Liver (tissue), 9 donors: ENCODE results near the gene RRP1. TPM values are rescaled to one million over a fixed set of nuclear protein-coding genes. Genes with fewer than 3 reads are reported as not detected.

Experiments used
- DNase-seq: peaks from one replicate; pipeline ENCODE4 v3.0.0-alpha.2; 2017; ENCODE audit warnings: low spot score
- H3K27ac ChIP-seq, 2 donors: one replicate each; pipeline ENCODE4 v1.7.0; 2013; ENCODE audit warnings: inconsistent platforms in 2 of 2, low read length in 2 of 2, control low read depth in 1 of 2, low read depth in 1 of 2, mild to moderate bottlenecking in 1 of 2
- H3K27me3 ChIP-seq, 4 donors: one replicate each; pipeline versions ENCODE4 v1.6.1 to v1.7.0; 2013; ENCODE audit warnings: low read length in 3 of 4, inconsistent platforms in 1 of 4, mild to moderate bottlenecking in 1 of 4, moderate library complexity in 1 of 4; ENCODE audit not compliant: control insufficient read depth in 4 of 4, insufficient read depth in 4 of 4
- H3K36me3 ChIP-seq, 4 donors: one replicate each; pipeline versions ENCODE4 v1.6.1 to v1.7.0; 2013; ENCODE audit warnings: low read length in 3 of 4, mild to moderate bottlenecking in 3 of 4, low read depth in 1 of 4, moderate library complexity in 1 of 4; ENCODE audit not compliant: control insufficient read depth in 4 of 4, insufficient read depth in 3 of 4
- H3K4me1 ChIP-seq, 4 donors: one replicate each; pipeline versions ENCODE4 v1.6.1 to v1.7.0; 2013; ENCODE audit warnings: low read length in 3 of 4, mild to moderate bottlenecking in 3 of 4, moderate library complexity in 1 of 4; ENCODE audit not compliant: control insufficient read depth in 4 of 4, insufficient read depth in 4 of 4
- H3K4me3 ChIP-seq, 3 donors: one replicate each; pipeline versions ENCODE4 v1.6.1 to v1.7.0; 2013; ENCODE audit warnings: low read length in 3 of 3, control low read depth in 1 of 3, low read depth in 1 of 3, mild to moderate bottlenecking in 1 of 3
- H3K9ac ChIP-seq, 2 donors: one replicate each; pipeline ENCODE4 v1.7.0; 2013; ENCODE audit warnings: low read length in 2 of 2, mild to moderate bottlenecking in 2 of 2, moderate library complexity in 2 of 2, control low read depth in 1 of 2, low read depth in 1 of 2
- H3K9me3 ChIP-seq, 4 donors: one replicate each; pipeline versions ENCODE4 v1.6.1 to v1.7.0; 2013; ENCODE audit warnings: low read length in 3 of 4; ENCODE audit not compliant: control insufficient read depth in 4 of 4
- EGR1 ChIP-seq, 2 donors: IDR thresholded peaks; 2 replicates each; pipeline ENCODE4 v1.6.1; 2016 to 2018; ENCODE audit warnings: antibody characterized with exemption in 2 of 2, low read depth in 2 of 2
- GABPA ChIP-seq, 2 donors: IDR thresholded peaks in 1 of 2; conservative IDR thresholded peaks in 1 of 2; 2 replicates each; pipeline ENCODE4 v1.6.1; 2016; ENCODE audit warnings: antibody characterized with exemption in 2 of 2, mild to moderate bottlenecking in 1 of 2, moderate library complexity in 1 of 2
- HNF4A ChIP-seq, 2 donors: conservative IDR thresholded peaks; 2 replicates each; pipeline ENCODE4 v1.6.1; 2016; ENCODE audit warnings: antibody characterized with exemption in 2 of 2, mild to moderate bottlenecking in 2 of 2
- HNF4G ChIP-seq: IDR thresholded peaks from 2 replicates; pipeline ENCODE4 v1.6.1; 2016; ENCODE audit warnings: antibody characterized with exemption
- JUND ChIP-seq, 2 donors: IDR thresholded peaks; 2 replicates each; pipeline ENCODE4 v1.6.1; 2016; ENCODE audit warnings: antibody characterized with exemption in 2 of 2
- RAD21 ChIP-seq, 2 donors: IDR thresholded peaks; 2 replicates each; pipeline ENCODE4 v1.6.1; 2016; ENCODE audit warnings: antibody characterized with exemption in 2 of 2, mild to moderate bottlenecking in 2 of 2
- RXRA ChIP-seq, 2 donors: IDR thresholded peaks; 2 replicates each; pipeline ENCODE4 v1.6.1; 2017 to 2018; ENCODE audit warnings: antibody characterized with exemption in 2 of 2, mild to moderate bottlenecking in 1 of 2
- TAF1 ChIP-seq: conservative IDR thresholded peaks from 2 replicates; pipeline ENCODE4 v1.6.1; 2016; ENCODE audit warnings: antibody characterized with exemption, mild to moderate bottlenecking
- YY1 ChIP-seq: IDR thresholded peaks from 2 replicates; pipeline ENCODE4 v1.6.1; 2016; ENCODE audit warnings: antibody characterized with exemption, mild to moderate bottlenecking
- ZBTB33 ChIP-seq: IDR thresholded peaks from 2 replicates; pipeline ENCODE4 v1.6.1; 2016; ENCODE audit warnings: antibody characterized with exemption
- WGBS: extraction: QIAGEN DNeasy Blood & Tissue Kit; methylation state at CpG from one replicate; pipeline ENCODE4 v1.1.7; 2013; 5-methylcytosine and 5-hydroxymethylcytosine counted together
- polyA plus RNA-seq, 2 donors: library from polyadenylated mRNA; stranded (reverse) in 1 of 2; unstranded in 1 of 2; fragments of 200-250 nt in 1 of 2; fragments of >200 nt in 1 of 2; fragmentation: Nextera tagmentation in 1 of 2; extraction: Ambion mirVana in 1 of 2; gene quantifications; one replicate each; pipeline versions ENCODE4 v1.2.1 to v1.2.3, GENCODE V29; 2013 to 2015
- total RNA-seq, 2 donors: library from RNA; depleted of rRNA; stranded (reverse); fragments of >200 nt; gene quantifications; one replicate each; pipeline ENCODE4 v1.2.3, GENCODE V29; 2014
- TF ChIP-seq, protein P1 (sequence below): IDR thresholded peaks from 2 replicates; pipeline ENCODE4 v1.6.1; 2016; ENCODE audit warnings: antibody characterized with exemption
- donor health status: healthy.
- donor health status: healthy.
- donor health status: healthy.
- donor health status: healthy.
- donor health status: healthy.

RRP1 gene
- total and polyA plus RNA-seq, 4 donors = 5.4 to 15.0 (median 7.7) TPM

- 74% methylated on average over 24 of the region's 24 CpGs for WGBS
- Histone ChIP-seq H3K9ac (no peak overlapping the region), H3K27me3 (no peaks in the 10 kb centered on the region), H3K9me3 (no peaks in the 10 kb centered on the region), H3K36me3 (no peaks in the 10 kb centered on the region), H3K4me1 (peaks cover 12 to 52% (median 34%) of the 10 kb centered on the region in 4 donors), H3K4me3 (no peak overlapping the region), H3K27ac (no peak overlapping the region)
- DNase-seq = no peak
- TF ChIP-seq, protein P1, sequence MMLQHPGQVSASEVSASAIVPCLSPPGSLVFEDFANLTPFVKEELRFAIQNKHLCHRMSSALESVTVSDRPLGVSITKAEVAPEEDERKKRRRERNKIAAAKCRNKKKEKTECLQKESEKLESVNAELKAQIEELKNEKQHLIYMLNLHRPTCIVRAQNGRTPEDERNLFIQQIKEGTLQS = no peak
- TF ChIP-seq TAF1 (no peak), JUND (IDR thresholded peaks at IDR 0.05) (no peak), YY1 (no peak), EGR1 (IDR thresholded peaks at IDR 0.05; ENCODE audit: low read depth in 2 of 2) (no peak), RAD21 (IDR thresholded peaks at IDR 0.05) (no peak), HNF4G (no peak), HNF4A (conservative IDR thresholded peaks at IDR 0.05) (no peak), ZBTB33 (no peak)
Observed at GRCh38 chr21:43811262-43812105, 22.1 kb downstream of the RRP1 start.

DNA sequence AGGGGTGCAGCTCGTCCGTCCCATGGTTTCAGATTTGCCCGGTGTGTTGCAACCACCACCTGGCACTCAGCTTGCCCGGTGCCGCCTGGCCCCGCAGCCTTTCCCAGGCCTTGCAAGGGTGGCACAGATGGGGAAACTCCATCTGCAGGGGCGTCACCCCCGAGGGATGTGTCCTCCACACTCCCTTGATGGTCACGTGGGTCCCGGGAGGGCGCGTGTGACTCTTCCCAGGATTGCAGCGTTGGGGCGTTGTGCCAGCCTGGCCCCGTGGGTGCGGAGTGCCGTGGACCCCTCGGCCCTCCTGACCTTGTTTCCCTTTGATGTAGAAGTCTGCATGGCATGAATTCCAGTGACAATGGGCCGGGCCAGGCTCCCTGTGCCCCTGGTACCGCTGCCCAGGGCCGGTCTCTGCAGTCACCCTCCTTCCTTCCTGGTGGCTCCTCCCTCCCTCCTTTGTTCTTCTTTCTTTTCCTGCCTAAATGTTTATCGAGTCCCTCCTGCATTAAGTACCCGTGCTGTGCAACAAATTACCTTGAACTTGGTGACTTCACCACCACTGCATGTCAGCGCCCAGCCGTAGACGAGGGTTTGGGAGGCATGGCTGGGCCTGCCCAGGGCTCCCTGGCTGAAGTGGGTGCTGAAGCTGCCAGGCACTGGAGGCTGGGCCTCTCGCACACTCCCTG is 22.9 kb downstream of the RRP1 start:
- no peak for DNase-seq
- H3K4me1 ChIP-seq = peaks cover 12 to 52% (median 34%) of the 10 kb centered on the region in 4 donors
- WGBS = 44% methylated on average over 27 of the region's 27 CpGs
- no peak overlapping the region for H3K4me3 ChIP-seq
- no peak overlapping the region for H3K9ac ChIP-seq
- TF ChIP-seq RXRA (IDR thresholded peaks at IDR 0.05) (no peak), ZBTB33 (no peak), GABPA (IDR thresholded peaks at IDR 0.05 in 1 of 2, conservative IDR thresholded peaks at IDR 0.05 in 1 of 2) (no peak)
- TF ChIP-seq, protein P1 = no peak
- no peak overlapping the region for H3K27ac ChIP-seq
- H3K36me3 ChIP-seq = no peaks in the 10 kb centered on the region
- no peaks in the 10 kb centered on the region for H3K27me3 ChIP-seq
- H3K9me3 ChIP-seq = no peaks in the 10 kb centered on the region
